Dendritic cell treated with granulocyte-macrophage colony-stimulating factor and Interleukin-4, amounts not matched to agents 40 ng/mL and 50 ng/mL, for 4 days (primary cell): ENCODE measurements around the gene COX10.
A peak's percentile ranks its signal among the peaks of the same experiment; 100 is the strongest.

Experiments
- H3K27ac Mint-ChIP-seq: one replicate; pipeline ENCODE4 v1.8.0; 2022; ENCODE audit warnings: mild to moderate bottlenecking, mixed read lengths
- H3K27me3 Mint-ChIP-seq: one replicate; pipeline ENCODE4 v1.8.0; 2022; ENCODE audit warnings: mild to moderate bottlenecking, mixed read lengths
- H3K36me3 Mint-ChIP-seq: one replicate; pipeline ENCODE4 v1.8.0; 2022; ENCODE audit warnings: low read depth, mixed read lengths
- H3K4me1 Mint-ChIP-seq: one replicate; pipeline ENCODE4 v1.8.0; 2022; ENCODE audit warnings: low read depth, mixed read lengths
- H3K4me3 Mint-ChIP-seq: one replicate; pipeline ENCODE4 v1.8.0; 2022; ENCODE audit warnings: mild to moderate bottlenecking, moderate library complexity, mixed read lengths
- H3K9me3 Mint-ChIP-seq: one replicate; pipeline ENCODE4 v1.8.0; 2022; ENCODE audit warnings: mixed read lengths
- intact Hi-C: fragments of 100-400 bp; cut with micrococcal nuclease; formaldehyde crosslinking; loops from one replicate; pipeline ENCODE4 v1.15.0; 2022

COX10 gene

GRCh38 chr17:14202388-14203166 lies 133.3 kb downstream of the COX10 start:
- intact Hi-C loops: no loop called here
- Mint-ChIP-seq H3K9me3 (no peaks in the 10 kb centered on the region), H3K27ac (peak overlapping the region; percentile 71), H3K4me1 (peaks cover 43% of the 10 kb centered on the region), H3K27me3 (no peaks in the 10 kb centered on the region), H3K36me3 (peaks cover 63% of the 10 kb centered on the region), H3K4me3 (no peak overlapping the region)

GRCh38 chr17:14203388-14203787 lies 134.1 kb downstream of the COX10 start:
- Mint-ChIP-seq H3K27ac (no peak overlapping the region), H3K36me3 (peaks cover 63% of the 10 kb centered on the region), H3K9me3 (no peaks in the 10 kb centered on the region), H3K27me3 (no peaks in the 10 kb centered on the region), H3K4me3 (no peak overlapping the region), H3K4me1 (peaks cover 43% of the 10 kb centered on the region)
- intact Hi-C loops: no loop called here

GRCh38 chr17:14204084-14204483 lies 134.8 kb downstream of the COX10 start:
- H3K9me3 Mint-ChIP-seq: no peaks in the 10 kb centered on the region

GRCh38 chr17:14204546-14204945 lies 135.2 kb downstream of the COX10 start:
- H3K27me3 Mint-ChIP-seq: no peaks in the 10 kb centered on the region
- H3K36me3 Mint-ChIP-seq: peaks cover 64% of the 10 kb centered on the region
- H3K4me1 Mint-ChIP-seq: peaks cover 36% of the 10 kb centered on the region
- H3K9me3 Mint-ChIP-seq: no peaks in the 10 kb centered on the region
- H3K27ac Mint-ChIP-seq: peak overlapping the region; percentile 19
- intact Hi-C loops: no loop called here
- H3K4me3 Mint-ChIP-seq: no peak overlapping the region

More at GRCh38 chr17:14204084-14204483, 134.8 kb downstream of the COX10 start:
- peaks cover 41% of the 10 kb centered on the region for H3K4me1 Mint-ChIP-seq
- intact Hi-C loops: no loop called here
- peak overlapping the region; percentile 19 for H3K27ac Mint-ChIP-seq
- H3K4me3 Mint-ChIP-seq: no peak overlapping the region
- H3K36me3 Mint-ChIP-seq: peaks cover 66% of the 10 kb centered on the region
- H3K27me3 Mint-ChIP-seq: no peaks in the 10 kb centered on the region

- H3K4me3 Mint-ChIP-seq: no peak overlapping the region
- H3K9me3 Mint-ChIP-seq: no peaks in the 10 kb centered on the region
- intact Hi-C loops: no loop called here
- H3K27ac Mint-ChIP-seq: peak overlapping the region; percentile 14
- no peaks in the 10 kb centered on the region for H3K27me3 Mint-ChIP-seq
- peaks cover 68% of the 10 kb centered on the region for H3K36me3 Mint-ChIP-seq
- peaks cover 31% of the 10 kb centered on the region for H3K4me1 Mint-ChIP-seq
These were observed 136.1 kb downstream of the COX10 start for GRCh38 chr17:14205380-14205779.

GRCh38 chr17:14205992-14206461 lies 136.7 kb downstream of the COX10 start:
- H3K27ac Mint-ChIP-seq: no peak overlapping the region
- H3K27me3 Mint-ChIP-seq: no peaks in the 10 kb centered on the region
- H3K4me1 Mint-ChIP-seq: peaks cover 24% of the 10 kb centered on the region
- intact Hi-C loops: no loop called here
- H3K4me3 Mint-ChIP-seq: no peak overlapping the region
- H3K36me3 Mint-ChIP-seq: peaks cover 71% of the 10 kb centered on the region
- H3K9me3 Mint-ChIP-seq: no peaks in the 10 kb centered on the region

GRCh38 chr17:14206891-14207290 lies 137.6 kb downstream of the COX10 start:
- Mint-ChIP-seq H3K4me3 (no peak overlapping the region), H3K9me3 (no peaks in the 10 kb centered on the region), H3K36me3 (peaks cover 78% of the 10 kb centered on the region), H3K4me1 (peaks cover 19% of the 10 kb centered on the region), H3K27me3 (peaks cover 2% of the 10 kb centered on the region), H3K27ac (no peak overlapping the region)
- intact Hi-C loops: no loop called here

GRCh38 chr17:14207791-14208190 lies 138.5 kb downstream of the COX10 start:
- H3K27ac Mint-ChIP-seq: no peak overlapping the region
- peaks cover 74% of the 10 kb centered on the region for H3K36me3 Mint-ChIP-seq
- peaks cover 2% of the 10 kb centered on the region for H3K27me3 Mint-ChIP-seq
- H3K9me3 Mint-ChIP-seq: no peaks in the 10 kb centered on the region
- H3K4me1 Mint-ChIP-seq: peaks cover 13% of the 10 kb centered on the region
- H3K4me3 Mint-ChIP-seq: no peak overlapping the region
- intact Hi-C loops: no loop called here

GRCh38 chr17:14209215-14209614 lies 139.9 kb downstream of the COX10 start:
- Mint-ChIP-seq H3K4me1 (peaks cover 19% of the 10 kb centered on the region), H3K4me3 (no peak overlapping the region), H3K36me3 (peaks cover 69% of the 10 kb centered on the region), H3K27me3 (peaks cover 2% of the 10 kb centered on the region), H3K9me3 (no peaks in the 10 kb centered on the region), H3K27ac (no peak overlapping the region)
- intact Hi-C loops: no loop called here

- peaks cover 49% of the 10 kb centered on the region for H3K36me3 Mint-ChIP-seq
- no peak overlapping the region for H3K4me3 Mint-ChIP-seq
- H3K4me1 Mint-ChIP-seq: peaks cover 29% of the 10 kb centered on the region
- H3K27me3 Mint-ChIP-seq: peaks cover 2% of the 10 kb centered on the region
- no peaks in the 10 kb centered on the region for H3K9me3 Mint-ChIP-seq
- no peak overlapping the region for H3K27ac Mint-ChIP-seq
- intact Hi-C loops: loop anchor here (2.0 to 10.0 kb wide), 4 partner anchors 91 to 716 kb away; partner anchors contain the start of gene HS3ST3B1
These were observed 141.9 kb downstream of the COX10 start for GRCh38 chr17:14211246-14211645.

GRCh38 chr17:14211801-14212200 lies 142.5 kb downstream of the COX10 start:
- Mint-ChIP-seq H3K9me3 (no peaks in the 10 kb centered on the region), H3K4me3 (no peak overlapping the region)

GRCh38 chr17:14212401-14212800 lies 143.1 kb downstream of the COX10 start:
- no peak overlapping the region for H3K4me3 Mint-ChIP-seq
- no peaks in the 10 kb centered on the region for H3K9me3 Mint-ChIP-seq
- H3K36me3 Mint-ChIP-seq: peaks cover 38% of the 10 kb centered on the region
- H3K27me3 Mint-ChIP-seq: peaks cover 2% of the 10 kb centered on the region
- peaks cover 26% of the 10 kb centered on the region for H3K4me1 Mint-ChIP-seq
- no peak overlapping the region for H3K27ac Mint-ChIP-seq
- intact Hi-C loops: loop anchor here (5.0 to 10.0 kb wide), 3 partner anchors 90 to 618 kb away; partner anchors contain the start of gene HS3ST3B1

More at GRCh38 chr17:14211801-14212200, 142.5 kb downstream of the COX10 start:
- peaks cover 44% of the 10 kb centered on the region for H3K36me3 Mint-ChIP-seq
- peaks cover 2% of the 10 kb centered on the region for H3K27me3 Mint-ChIP-seq
- intact Hi-C loops: loop anchor here (2.0 to 10.0 kb wide), 4 partner anchors 90 to 715 kb away; partner anchors contain the start of gene HS3ST3B1
- no peak overlapping the region for H3K27ac Mint-ChIP-seq
- peaks cover 29% of the 10 kb centered on the region for H3K4me1 Mint-ChIP-seq

GRCh38 chr17:14214271-14214670 lies 145.0 kb downstream of the COX10 start:
- peaks cover 19% of the 10 kb centered on the region for H3K36me3 Mint-ChIP-seq
- peaks cover 2% of the 10 kb centered on the region for H3K27me3 Mint-ChIP-seq
- no peaks in the 10 kb centered on the region for H3K9me3 Mint-ChIP-seq
- no peak overlapping the region for H3K27ac Mint-ChIP-seq
- intact Hi-C loops: loop anchor here (5.0 to 10.0 kb wide), 3 partner anchors 88 to 619 kb away; partner anchors contain the start of gene HS3ST3B1
- H3K4me3 Mint-ChIP-seq: no peak overlapping the region
- peaks cover 24% of the 10 kb centered on the region for H3K4me1 Mint-ChIP-seq

GRCh38 chr17:14222611-14223010 lies 153.3 kb downstream of the COX10 start:
- H3K4me1 Mint-ChIP-seq: no peaks in the 10 kb centered on the region
- H3K9me3 Mint-ChIP-seq: no peaks in the 10 kb centered on the region
- H3K36me3 Mint-ChIP-seq: no peaks in the 10 kb centered on the region
- intact Hi-C loops: no loop called here
- H3K4me3 Mint-ChIP-seq: no peak overlapping the region
- no peak overlapping the region for H3K27ac Mint-ChIP-seq
- peaks cover 5% of the 10 kb centered on the region for H3K27me3 Mint-ChIP-seq
